HepG2 (cell line): Measurements from ENCODE around the gene MAP1LC3A. TPM values are rescaled to one million over a fixed set of nuclear protein-coding genes. Genes with fewer than 3 reads are reported as not detected.

ENCODE experiments used
- GABPA ChIP-seq, 2 experiments: IDR thresholded peaks; 2 replicates each; pipeline ENCODE4 v1.6.1; 2011 to 2016; ENCODE audit warnings: low read depth in 2 of 2, low read length in 1 of 2, missing biosample characterization in 1 of 2, missing genetic modification characterization in 1 of 2
- GTF3A ChIP-seq: sonication (generic); formaldehyde crosslinking; conservative IDR thresholded peaks from 2 replicates; pipeline ENCODE4 v1.4.0; 2020; ENCODE audit warnings: mild to moderate bottlenecking, missing genetic modification reagents
- PHF21A ChIP-seq: sonication (generic); formaldehyde crosslinking; IDR thresholded peaks from 2 replicates; pipeline ENCODE4 v1.5.0; 2020; ENCODE audit warnings: mild to moderate bottlenecking, missing genetic modification reagents
- POLR2G ChIP-seq: fragments of 200-400 bp; formaldehyde crosslinking; IDR thresholded peaks from 2 replicates; pipeline ENCODE4 v1.6.1; 2018; ENCODE audit warnings: mild to moderate bottlenecking, low read depth, low read length, moderate library complexity
- RFXANK ChIP-seq: IDR thresholded peaks from 2 replicates; pipeline ENCODE4 v1.6.1; 2016
- ZNF136 ChIP-seq: sonication (generic); formaldehyde crosslinking; IDR thresholded peaks from 2 replicates; pipeline ENCODE4 v1.8.1; 2022; ENCODE audit warnings: low read depth, mild to moderate bottlenecking, moderate library complexity, missing genetic modification reagents
- ZNF205 ChIP-seq: IDR thresholded peaks from 2 replicates; pipeline ENCODE4 v1.6.1; 2018; ENCODE audit warnings: missing biosample characterization, missing genetic modification reagents
- ZNF501 ChIP-seq: sonication (generic); formaldehyde crosslinking; IDR thresholded peaks from 2 replicates; pipeline ENCODE4 v1.5.1; 2020; ENCODE audit warnings: mild to moderate bottlenecking, moderate library complexity, missing genetic modification reagents
- ZNF646 ChIP-seq: sonication (generic); formaldehyde crosslinking; IDR thresholded peaks from 2 replicates; pipeline ENCODE4 v1.9.0; 2021; ENCODE audit warnings: mild to moderate bottlenecking, missing genetic modification reagents
- polyA plus RNA-seq, 8 experiments: library from polyadenylated mRNA; depleted of rRNA in 3 of 8; stranded (reverse) in 7 of 8; unstranded in 1 of 8; fragments of >200 nt; fragmentation: Illumina TruSeq in 4 of 8; extraction: Trizol in 4 of 8; gene quantifications; 2 replicates each; pipeline versions ENCODE4 v1.2.1 to v1.2.3, GENCODE V29; 2011 to 2016; ENCODE audit warnings: low read depth in 4 of 8, missing spikeins in 1 of 8, mixed read lengths in 1 of 8; ENCODE audit not compliant: insufficient read depth in 1 of 8
- total RNA-seq, 5 experiments: library from RNA; depleted of rRNA; stranded (reverse); fragments of >200 nt; fragmentation: Illumina TruSeq; extraction: Trizol; gene quantifications; 2 replicates each; pipeline ENCODE4 v1.2.3, GENCODE V29; 2016; ENCODE audit warnings: low read depth in 1 of 5
- TF ChIP-seq, protein P1 (sequence below), 2 experiments: IDR thresholded peaks; 2 replicates each; pipeline ENCODE4 v1.6.1; 2011 to 2012; ENCODE audit warnings: low read length in 2 of 2, borderline replicate concordance in 1 of 2, low read depth in 1 of 2, mild to moderate bottlenecking in 1 of 2, moderate library complexity in 1 of 2
- TF ChIP-seq, protein P2 (sequence below): sonication (generic); formaldehyde crosslinking; conservative IDR thresholded peaks from 2 replicates; pipeline ENCODE4 v1.8.0; 2022; ENCODE audit warnings: missing genetic modification reagents
- TF ChIP-seq, protein P3 (sequence below): sonication (generic); formaldehyde crosslinking; IDR thresholded peaks from 2 replicates; pipeline ENCODE4 v1.8.1; 2022; ENCODE audit warnings: low read depth, mild to moderate bottlenecking, missing genetic modification reagents

MAP1LC3A gene
- total and polyA plus RNA-seq, 2 of the 13 experiments (the other 11 are each of a cell fraction or from before 2014, with no cell fraction given), result not detected

- no peak for TF ChIP-seq ZNF646 (CRISPR knock-in tag)
- peak; percentile 72; the same call in 1 of the 2 replicates for TF ChIP-seq ZNF205
- TF ChIP-seq, protein P1, sequence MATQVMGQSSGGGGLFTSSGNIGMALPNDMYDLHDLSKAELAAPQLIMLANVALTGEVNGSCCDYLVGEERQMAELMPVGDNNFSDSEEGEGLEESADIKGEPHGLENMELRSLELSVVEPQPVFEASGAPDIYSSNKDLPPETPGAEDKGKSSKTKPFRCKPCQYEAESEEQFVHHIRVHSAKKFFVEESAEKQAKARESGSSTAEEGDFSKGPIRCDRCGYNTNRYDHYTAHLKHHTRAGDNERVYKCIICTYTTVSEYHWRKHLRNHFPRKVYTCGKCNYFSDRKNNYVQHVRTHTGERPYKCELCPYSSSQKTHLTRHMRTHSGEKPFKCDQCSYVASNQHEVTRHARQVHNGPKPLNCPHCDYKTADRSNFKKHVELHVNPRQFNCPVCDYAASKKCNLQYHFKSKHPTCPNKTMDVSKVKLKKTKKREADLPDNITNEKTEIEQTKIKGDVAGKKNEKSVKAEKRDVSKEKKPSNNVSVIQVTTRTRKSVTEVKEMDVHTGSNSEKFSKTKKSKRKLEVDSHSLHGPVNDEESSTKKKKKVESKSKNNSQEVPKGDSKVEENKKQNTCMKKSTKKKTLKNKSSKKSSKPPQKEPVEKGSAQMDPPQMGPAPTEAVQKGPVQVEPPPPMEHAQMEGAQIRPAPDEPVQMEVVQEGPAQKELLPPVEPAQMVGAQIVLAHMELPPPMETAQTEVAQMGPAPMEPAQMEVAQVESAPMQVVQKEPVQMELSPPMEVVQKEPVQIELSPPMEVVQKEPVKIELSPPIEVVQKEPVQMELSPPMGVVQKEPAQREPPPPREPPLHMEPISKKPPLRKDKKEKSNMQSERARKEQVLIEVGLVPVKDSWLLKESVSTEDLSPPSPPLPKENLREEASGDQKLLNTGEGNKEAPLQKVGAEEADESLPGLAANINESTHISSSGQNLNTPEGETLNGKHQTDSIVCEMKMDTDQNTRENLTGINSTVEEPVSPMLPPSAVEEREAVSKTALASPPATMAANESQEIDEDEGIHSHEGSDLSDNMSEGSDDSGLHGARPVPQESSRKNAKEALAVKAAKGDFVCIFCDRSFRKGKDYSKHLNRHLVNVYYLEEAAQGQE (IDR thresholded peaks at IDR 0.05; ENCODE audit: borderline replicate concordance in 1 of 2, low read depth in 1 of 2, low read length in 2 of 2), result 0 out of 4 replicates have a peak, but pooled peaks of 1 of the 2 experiments have one; percentile 5
- TF ChIP-seq, protein P2, sequence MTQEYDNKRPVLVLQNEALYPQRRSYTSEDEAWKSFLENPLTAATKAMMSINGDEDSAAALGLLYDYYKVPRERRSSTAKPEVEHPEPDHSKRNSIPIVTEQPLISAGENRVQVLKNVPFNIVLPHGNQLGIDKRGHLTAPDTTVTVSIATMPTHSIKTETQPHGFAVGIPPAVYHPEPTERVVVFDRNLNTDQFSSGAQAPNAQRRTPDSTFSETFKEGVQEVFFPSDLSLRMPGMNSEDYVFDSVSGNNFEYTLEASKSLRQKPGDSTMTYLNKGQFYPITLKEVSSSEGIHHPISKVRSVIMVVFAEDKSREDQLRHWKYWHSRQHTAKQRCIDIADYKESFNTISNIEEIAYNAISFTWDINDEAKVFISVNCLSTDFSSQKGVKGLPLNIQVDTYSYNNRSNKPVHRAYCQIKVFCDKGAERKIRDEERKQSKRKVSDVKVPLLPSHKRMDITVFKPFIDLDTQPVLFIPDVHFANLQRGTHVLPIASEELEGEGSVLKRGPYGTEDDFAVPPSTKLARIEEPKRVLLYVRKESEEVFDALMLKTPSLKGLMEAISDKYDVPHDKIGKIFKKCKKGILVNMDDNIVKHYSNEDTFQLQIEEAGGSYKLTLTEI (CRISPR knock-in tag), result no peak
- TF ChIP-seq PHF21A (CRISPR knock-in tag), result peak; percentile 75
- TF ChIP-seq ZNF501, result peak; percentile 97
- TF ChIP-seq, protein P3, sequence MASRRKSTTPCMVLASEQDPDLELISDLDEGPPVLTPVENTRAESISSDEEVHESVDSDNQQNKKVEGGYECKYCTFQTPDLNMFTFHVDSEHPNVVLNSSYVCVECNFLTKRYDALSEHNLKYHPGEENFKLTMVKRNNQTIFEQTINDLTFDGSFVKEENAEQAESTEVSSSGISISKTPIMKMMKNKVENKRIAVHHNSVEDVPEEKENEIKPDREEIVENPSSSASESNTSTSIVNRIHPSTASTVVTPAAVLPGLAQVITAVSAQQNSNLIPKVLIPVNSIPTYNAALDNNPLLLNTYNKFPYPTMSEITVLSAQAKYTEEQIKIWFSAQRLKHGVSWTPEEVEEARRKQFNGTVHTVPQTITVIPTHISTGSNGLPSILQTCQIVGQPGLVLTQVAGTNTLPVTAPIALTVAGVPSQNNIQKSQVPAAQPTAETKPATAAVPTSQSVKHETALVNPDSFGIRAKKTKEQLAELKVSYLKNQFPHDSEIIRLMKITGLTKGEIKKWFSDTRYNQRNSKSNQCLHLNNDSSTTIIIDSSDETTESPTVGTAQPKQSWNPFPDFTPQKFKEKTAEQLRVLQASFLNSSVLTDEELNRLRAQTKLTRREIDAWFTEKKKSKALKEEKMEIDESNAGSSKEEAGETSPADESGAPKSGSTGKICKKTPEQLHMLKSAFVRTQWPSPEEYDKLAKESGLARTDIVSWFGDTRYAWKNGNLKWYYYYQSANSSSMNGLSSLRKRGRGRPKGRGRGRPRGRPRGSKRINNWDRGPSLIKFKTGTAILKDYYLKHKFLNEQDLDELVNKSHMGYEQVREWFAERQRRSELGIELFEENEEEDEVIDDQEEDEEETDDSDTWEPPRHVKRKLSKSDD (CRISPR knock-in tag), result peak; percentile 78
- TF ChIP-seq RFXANK (CRISPR knock-in tag), result no peak
- no peak; the same call in 1 of the 2 replicates for TF ChIP-seq GTF3A (CRISPR knock-in tag)
- TF ChIP-seq POLR2G, result peak; percentile 99
- no peak for TF ChIP-seq ZNF136
- TF ChIP-seq GABPA (IDR thresholded peaks at IDR 0.05; ENCODE audit: low read depth, low read length), result peak; percentile 79
- TF ChIP-seq GABPA (CRISPR knock-in tag; IDR thresholded peaks at IDR 0.05; ENCODE audit: low read depth), result peak; percentile 89
These were observed 42.0 kb upstream of the MAP1LC3A start, which contains the start of gene DYNLRB1 (continued) for GRCh38 chr20:34516247-34517113.
